Dermis blood vessel endothelial cell (primary cell): ENCODE results near the gene TBC1D4. TPM values are rescaled to one million over a fixed set of nuclear protein-coding genes. Genes with fewer than 3 reads are reported as not detected.
"Not testable (repeated sequence)": the region's sequence is repeated elsewhere in the genome, so short reads cannot be mapped to it uniquely, and the experiment has no call there.

Source experiments
- DNase-seq: peaks from one replicate; pipeline ENCODE4 v3.0.0; 2010
- total RNA-seq: library from RNA; depleted of rRNA; stranded (reverse); fragments of >200 nt; gene quantifications from 2 replicates; pipeline ENCODE4 v1.2.3, GENCODE V29; 2014

The TBC1D4 gene
- total RNA-seq, 1 donor from 2014 or later, result 92.7 TPM

GRCh38 chr13:75356421-75356820, 125.5 kb downstream of the TBC1D4 start:
- DNase-seq, result no peak

GRCh38 chr13:75355609-75356008, 126.4 kb downstream of the TBC1D4 start:
- no peak for DNase-seq

GRCh38 chr13:75353781-75354193, 128.2 kb downstream of the TBC1D4 start:
- DNase-seq, result no peak

GRCh38 chr13:75352641-75353327, 129.2 kb downstream of the TBC1D4 start:
- DNase-seq, result no peak

- not testable (repeated sequence) for DNase-seq
These were observed 130.4 kb downstream of the TBC1D4 start for GRCh38 chr13:75351538-75351937.

GRCh38 chr13:75347925-75348324, 134.0 kb downstream of the TBC1D4 start:
- DNase-seq, result no peak

- DNase-seq, result no peak
These were observed 134.5 kb downstream of the TBC1D4 start for GRCh38 chr13:75347457-75347856.

GRCh38 chr13:75345193-75345592, 136.8 kb downstream of the TBC1D4 start:
- peak; percentile 47 for DNase-seq

- no peak for DNase-seq
These were observed 140.9 kb downstream of the TBC1D4 start for GRCh38 chr13:75341028-75341427.

- no peak for DNase-seq
These were observed 142.2 kb downstream of the TBC1D4 start for GRCh38 chr13:75339635-75340374.

GRCh38 chr13:75334634-75335447, 147.1 kb downstream of the TBC1D4 start:
- no peak for DNase-seq

- DNase-seq, result no peak
These were observed 148.9 kb downstream of the TBC1D4 start for GRCh38 chr13:75333103-75333502.

- DNase-seq, result no peak
These were observed 150.1 kb downstream of the TBC1D4 start for GRCh38 chr13:75331792-75332349.

GRCh38 chr13:75330770-75331169, 151.2 kb downstream of the TBC1D4 start:
- no peak for DNase-seq

GRCh38 chr13:75329723-75330122, 152.2 kb downstream of the TBC1D4 start:
- no peak for DNase-seq

GRCh38 chr13:75329097-75329496, 152.9 kb downstream of the TBC1D4 start:
- DNase-seq, result no peak

GRCh38 chr13:75327135-75327510, 154.8 kb downstream of the TBC1D4 start:
- DNase-seq, result no peak

- peak; percentile 89 for DNase-seq
These were observed 155.5 kb downstream of the TBC1D4 start for GRCh38 chr13:75326173-75327134.

GRCh38 chr13:75325711-75326110, 156.3 kb downstream of the TBC1D4 start:
- DNase-seq, result peak; percentile 15

- peak; percentile 55 for DNase-seq
These were observed 157.5 kb downstream of the TBC1D4 start for GRCh38 chr13:75324413-75324940.

- DNase-seq, result no peak
These were observed 160.9 kb downstream of the TBC1D4 start for GRCh38 chr13:75321084-75321483.

- DNase-seq, result peak; percentile 64
These were observed 162.7 kb downstream of the TBC1D4 start for GRCh38 chr13:75319254-75319653.
